Measurements from ENCODE around the gene ALDH1B1.
A peak's percentile ranks its signal among the peaks of the same experiment; 100 is the strongest.
"Not testable (repeated sequence)": the region's sequence is repeated elsewhere in the genome, so short reads cannot be mapped to it uniquely, and the experiment has no call there.

ALDH1B1 gene

GRCh38 chr9:38388283-38389223 is 3.9 kb upstream of the ALDH1B1 start:
- no peak for DNase-seq

GRCh38 chr9:38389313-38389712 is 3.2 kb upstream of the ALDH1B1 start:
- no peak for DNase-seq

- no peak for DNase-seq
Observed at GRCh38 chr9:38390442-38390841, 2.1 kb upstream of the ALDH1B1 start.

- no peak for DNase-seq
Observed at GRCh38 chr9:38390851-38391250, 1.7 kb upstream of the ALDH1B1 start.

GRCh38 chr9:38391278-38392118 is 1.0 kb upstream of the ALDH1B1 start:
- DNase-seq = no peak

GRCh38 chr9:38393128-38393796 is 760 bp downstream of the ALDH1B1 start:
- peak; percentile 20 to 22 for DNase-seq

- DNase-seq = no peak
Observed at GRCh38 chr9:38394416-38394815, 1.9 kb downstream of the ALDH1B1 start.

- DNase-seq = no peak
Observed at GRCh38 chr9:38395653-38396370, 3.3 kb downstream of the ALDH1B1 start.

- no peak for DNase-seq
Observed at GRCh38 chr9:38396371-38396671, 3.8 kb downstream of the ALDH1B1 start.

GRCh38 chr9:38399191-38399590 is 6.7 kb downstream of the ALDH1B1 start:
- DNase-seq = not testable (repeated sequence)

- DNase-seq = no peak
Observed at GRCh38 chr9:38401994-38402393, 9.5 kb downstream of the ALDH1B1 start.

- no peak for DNase-seq
Observed at GRCh38 chr9:38404314-38404713, 11.8 kb downstream of the ALDH1B1 start.

- DNase-seq = no peak
Observed at GRCh38 chr9:38405785-38406184, 13.3 kb downstream of the ALDH1B1 start.

- DNase-seq = no peak
Observed at GRCh38 chr9:38406476-38407186, 14.1 kb downstream of the ALDH1B1 start.

- DNase-seq = no peak
Observed at GRCh38 chr9:38408719-38409118, 16.2 kb downstream of the ALDH1B1 start.

GRCh38 chr9:38412751-38413150 is 20.2 kb downstream of the ALDH1B1 start:
- no peak for DNase-seq

GRCh38 chr9:38413283-38413682 is 20.8 kb downstream of the ALDH1B1 start:
- DNase-seq = no peak

- DNase-seq = no peak
Observed at GRCh38 chr9:38414040-38414723, 21.7 kb downstream of the ALDH1B1 start.

GRCh38 chr9:38415856-38416255 is 23.4 kb downstream of the ALDH1B1 start:
- DNase-seq = no peak

- no peak for DNase-seq
Observed at GRCh38 chr9:38416461-38416860, 24.0 kb downstream of the ALDH1B1 start.
